HCT116 (cell line): ENCODE measurements around the gene MARCHF3.

Experiments used
- CEBPB ChIP-seq: IDR thresholded peaks from 2 replicates; pipeline ENCODE4 v1.6.1; 2012; ENCODE audit warnings: low read depth
- CTCF ChIP-seq, 3 experiments: fragments of 200-600 bp in 1 of 3; sonication (generic) in 1 of 3; IDR thresholded peaks in 2 of 3; conservative IDR thresholded peaks in 1 of 3; 2 replicates each; pipeline ENCODE4 v1.5.1; 2012 to 2017; ENCODE audit warnings: low read depth in 2 of 3, low read length in 2 of 3, antibody characterized with exemption in 1 of 3, borderline replicate concordance in 1 of 3, control low read depth in 1 of 3, mild to moderate bottlenecking in 1 of 3, mixed read lengths in 1 of 3, mixed run types in 1 of 3, moderate library complexity in 1 of 3; ENCODE audit not compliant: insufficient read depth in 1 of 3
- EZH2 ChIP-seq: fragments of 200-600 bp; sonication (generic); IDR thresholded peaks from 2 replicates; pipeline ENCODE4 v1.6.1; 2017; ENCODE audit warnings: antibody characterized with exemption, mixed run types
- EZH2phosphoT487 ChIP-seq: fragments of 200-600 bp; IDR thresholded peaks from 2 replicates; pipeline ENCODE4 v1.6.1; 2018; ENCODE audit warnings: antibody characterized with exemption, borderline replicate concordance
- POLR2A ChIP-seq: IDR thresholded peaks from 2 replicates; pipeline ENCODE4 v1.7.0; 2011; ENCODE audit warnings: borderline replicate concordance; ENCODE audit not compliant: insufficient read depth, insufficient read length; ENCODE audit errors: extremely low read depth
- POLR2AphosphoS5 ChIP-seq: IDR thresholded peaks from 2 replicates; pipeline ENCODE4 v1.6.1; 2011; ENCODE audit warnings: mild to moderate bottlenecking, low read depth, low read length, moderate library complexity
- RAD21 ChIP-seq: IDR thresholded peaks from 2 replicates; pipeline ENCODE4 v1.6.1; 2012; ENCODE audit warnings: low read depth, mild to moderate bottlenecking
- ZBTB33 ChIP-seq: IDR thresholded peaks from 2 replicates; pipeline ENCODE4 v1.6.1; 2011; ENCODE audit warnings: mild to moderate bottlenecking, low read length, moderate library complexity; ENCODE audit not compliant: insufficient replicate concordance; ENCODE audit errors: extremely low read depth

- TF ChIP-seq CTCF (IDR thresholded peaks at IDR 0.05 in 2 of 3, conservative IDR thresholded peaks at IDR 0.05 in 1 of 3; ENCODE audit: borderline replicate concordance in 1 of 3, insufficient read depth in 1 of 3, low read depth in 2 of 3, low read length in 2 of 3) = no peak
- no peak for TF ChIP-seq POLR2A
- TF ChIP-seq ZBTB33 = no peak
- no peak for TF ChIP-seq EZH2phosphoT487
- no peak for TF ChIP-seq EZH2
- TF ChIP-seq CEBPB = no peak
- TF ChIP-seq POLR2AphosphoS5 = no peak
- TF ChIP-seq RAD21 = no peak
These were observed 31.3 kb downstream of the MARCHF3 start for GRCh38 chr5:126998895-126999570.
